ENCODE measurements around the gene MIDN.

The MIDN gene

GRCh38 chr19:1230783-1231489 lies 17.4 kb upstream of the MIDN start:
- Histone ChIP-seq H3K4me3 (ENCODE audit: low read depth, low read length) (no peak overlapping the region), H3K27me3 (replicated peaks) (no peaks in the 10 kb centered on the region), H3K27ac (no peak overlapping the region), H3K36me3 (replicated peaks) (peaks cover 44% of the 10 kb centered on the region)
- in situ Hi-C loops (cut with HindIII; ENCODE audit: low pct_ligation_motif_present, low sequenced_read_pairs): loop anchor here (25.0 kb wide), 1 partner anchor 119 kb away; the partner anchor contains the start of gene GPX4
- no peak for DNase-seq
- TF ChIP-seq CTCF (IDR thresholded peaks at IDR 0.05; ENCODE audit: low read depth, low read length, missing control alignments): no peak

- in situ Hi-C loops (cut with HindIII; ENCODE audit: low pct_ligation_motif_present, low sequenced_read_pairs): loop anchor here (25.0 kb wide), 1 partner anchor 120 kb away; the partner anchor contains the start of gene GPX4
- no peak overlapping the region for H3K27ac ChIP-seq
Measured at GRCh38 chr19:1231729-1232637, 16.4 kb upstream of the MIDN start.

GRCh38 chr19:1232652-1233072 lies 15.7 kb upstream of the MIDN start:
- Histone ChIP-seq H3K4me3 (ENCODE audit: low read depth, low read length) (no peak overlapping the region), H3K36me3 (replicated peaks) (peaks cover 33% of the 10 kb centered on the region)
- peak; percentile 55 for DNase-seq

More at GRCh38 chr19:1231729-1232637, 16.4 kb upstream of the MIDN start:
- H3K36me3 ChIP-seq (replicated peaks): peaks cover 40% of the 10 kb centered on the region
- DNase-seq: no peak
- H3K4me3 ChIP-seq (ENCODE audit: low read depth, low read length): no peak overlapping the region
- TF ChIP-seq CTCF (IDR thresholded peaks at IDR 0.05; ENCODE audit: low read depth, low read length, missing control alignments): no peak
- H3K27me3 ChIP-seq (replicated peaks): no peaks in the 10 kb centered on the region

GRCh38 chr19:1233115-1233667 lies 15.2 kb upstream of the MIDN start:
- no peak overlapping the region for H3K4me3 ChIP-seq (ENCODE audit: low read depth, low read length)
- TF ChIP-seq CTCF (IDR thresholded peaks at IDR 0.05; ENCODE audit: low read depth, low read length, missing control alignments): no peak
- no peak for DNase-seq
- in situ Hi-C loops (cut with HindIII; ENCODE audit: low pct_ligation_motif_present, low sequenced_read_pairs): loop anchor here (25.0 kb wide), 1 partner anchor 121 kb away; the partner anchor contains the start of gene GPX4
- H3K36me3 ChIP-seq (replicated peaks): peaks cover 30% of the 10 kb centered on the region
- H3K27me3 ChIP-seq (replicated peaks): no peaks in the 10 kb centered on the region
- H3K27ac ChIP-seq: no peak overlapping the region

More at GRCh38 chr19:1232652-1233072, 15.7 kb upstream of the MIDN start:
- Histone ChIP-seq H3K27me3 (replicated peaks) (no peaks in the 10 kb centered on the region), H3K27ac (no peak overlapping the region)
- TF ChIP-seq CTCF (IDR thresholded peaks at IDR 0.05; ENCODE audit: low read depth, low read length, missing control alignments): no peak
- in situ Hi-C loops (cut with HindIII; ENCODE audit: low pct_ligation_motif_present, low sequenced_read_pairs): loop anchor here (25.0 kb wide), 1 partner anchor 120 kb away; the partner anchor contains the start of gene GPX4

- no peak for TF ChIP-seq CTCF (IDR thresholded peaks at IDR 0.05; ENCODE audit: low read depth, low read length, missing control alignments)
- no peak for DNase-seq
- Histone ChIP-seq H3K27ac (no peak overlapping the region), H3K27me3 (replicated peaks) (no peaks in the 10 kb centered on the region), H3K4me3 (ENCODE audit: low read depth, low read length) (no peak overlapping the region), H3K36me3 (replicated peaks) (peaks cover 27% of the 10 kb centered on the region)
- in situ Hi-C loops (cut with HindIII; ENCODE audit: low pct_ligation_motif_present, low sequenced_read_pairs): loop anchor here (25.0 kb wide), 1 partner anchor 122 kb away; the partner anchor contains the start of gene GPX4
Measured at GRCh38 chr19:1234051-1234954, 14.1 kb upstream of the MIDN start.

All from brain microvascular endothelial cell (primary cell).